Karpas-422 (cell line): ENCODE data around the gene ALB. TPM values are rescaled to one million over a fixed set of nuclear protein-coding genes. Genes with fewer than 3 reads are reported as not detected.

Experiments
- DNase-seq: peaks from one replicate; pipeline ENCODE4 v3.0.0-alpha.2; 2015
- H2AFZ ChIP-seq: fragments of 200-600 bp; sonication (generic); 2 replicates; pipeline ENCODE4 v1.6.1; 2014; ENCODE audit warnings: antibody characterized with exemption, low read length, mixed read lengths
- H3K27ac ChIP-seq: fragments of 200-600 bp; sonication (generic); 2 replicates; pipeline ENCODE4 v1.5.1; 2014; ENCODE audit warnings: mild to moderate bottlenecking, low read length, moderate library complexity
- H3K27me3 ChIP-seq: fragments of 200-600 bp; sonication (generic); 2 replicates; pipeline ENCODE4 v1.6.1; 2014; ENCODE audit warnings: low read length, mixed read lengths
- H3K36me3 ChIP-seq: fragments of 200-600 bp; sonication (generic); 2 replicates; pipeline ENCODE4 v1.6.1; 2014; ENCODE audit warnings: low read length, mixed read lengths; ENCODE audit not compliant: insufficient read depth
- H3K4me1 ChIP-seq: fragments of 200-600 bp; sonication (generic); 2 replicates; pipeline ENCODE4 v1.6.1; 2014; ENCODE audit warnings: mild to moderate bottlenecking, low read length, mixed read lengths
- H3K4me2 ChIP-seq: fragments of 200-600 bp; sonication (generic); 2 replicates; pipeline ENCODE4 v1.6.1; 2014; ENCODE audit warnings: low read length, low read depth, mild to moderate bottlenecking; ENCODE audit not compliant: poor library complexity, severe bottlenecking
- H3K4me3 ChIP-seq: fragments of 200-600 bp; sonication (generic); 2 replicates; pipeline ENCODE4 v1.5.1; 2014; ENCODE audit warnings: mild to moderate bottlenecking, antibody characterized with exemption, low read length, mixed read lengths
- H3K79me2 ChIP-seq: fragments of 200-600 bp; sonication (generic); 2 replicates; pipeline ENCODE4 v1.6.1; 2014; ENCODE audit warnings: mild to moderate bottlenecking, low read length, mixed read lengths
- H3K9ac ChIP-seq: fragments of 200-600 bp; sonication (generic); 2 replicates; pipeline ENCODE4 v1.6.0; 2014; ENCODE audit warnings: low read length
- H3K9me2 ChIP-seq: fragments of 200-600 bp; sonication (generic), shearing (Covaris generic); replicated peaks from 2 replicates; pipeline ENCODE4 v1.6.0; 2014; ENCODE audit warnings: mild to moderate bottlenecking, low read length, moderate library complexity; ENCODE audit not compliant: insufficient read depth
- H3K9me3 ChIP-seq: fragments of 300-700, 200-600 bp; sonication (generic); 2 replicates; pipeline ENCODE4 v1.6.1; 2014; ENCODE audit warnings: low read length, mixed read lengths
- H4K20me1 ChIP-seq: fragments of 200-600 bp; sonication (generic); 2 replicates; pipeline ENCODE4 v1.6.1; 2014; ENCODE audit warnings: mild to moderate bottlenecking, antibody characterized with exemption, low read length, low read depth; ENCODE audit not compliant: insufficient read depth
- total RNA-seq: library from RNA; depleted of rRNA; stranded (reverse); fragments of >200 nt; shearing (Covaris generic); gene quantifications from 2 replicates; pipeline ENCODE4 v1.2.3, GENCODE V29; 2014; ENCODE audit warnings: low replicate concordance

The ALB gene
- total RNA-seq, 1 experiment from 2014 or later, result not detected

DNA sequence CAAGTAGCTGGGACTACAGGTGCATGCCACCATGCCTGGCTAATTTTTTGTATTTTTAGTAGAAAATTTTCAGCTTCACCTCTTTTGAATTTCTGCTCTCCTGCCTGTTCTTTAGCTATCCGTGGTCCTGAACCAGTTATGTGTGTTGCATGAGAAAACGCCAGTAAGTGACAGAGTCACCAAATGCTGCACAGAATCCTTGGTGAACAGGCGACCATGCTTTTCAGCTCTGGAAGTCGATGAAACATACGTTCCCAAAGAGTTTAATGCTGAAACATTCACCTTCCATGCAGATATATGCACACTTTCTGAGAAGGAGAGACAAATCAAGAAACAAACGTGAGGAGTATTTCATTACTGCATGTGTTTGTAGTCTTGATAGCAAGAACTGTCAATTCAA is 13.9 kb downstream of the ALB start:
- no peaks in the 10 kb centered on the region for H3K9me2 ChIP-seq
- H3K4me2 ChIP-seq, result no peak overlapping the region

DNA sequence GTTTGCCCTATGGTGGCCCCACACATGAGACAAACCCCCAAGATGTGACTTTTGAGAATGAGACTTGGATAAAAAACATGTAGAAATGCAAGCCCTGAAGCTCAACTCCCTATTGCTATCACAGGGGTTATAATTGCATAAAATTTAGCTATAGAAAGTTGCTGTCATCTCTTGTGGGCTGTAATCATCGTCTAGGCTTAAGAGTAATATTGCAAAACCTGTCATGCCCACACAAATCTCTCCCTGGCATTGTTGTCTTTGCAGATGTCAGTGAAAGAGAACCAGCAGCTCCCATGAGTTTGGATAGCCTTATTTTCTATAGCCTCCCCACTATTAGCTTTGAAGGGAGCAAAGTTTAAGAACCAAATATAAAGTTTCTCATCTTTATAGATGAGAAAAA is 14.6 kb downstream of the ALB start:
- Histone ChIP-seq H3K4me2 (no peak overlapping the region), H3K9me3 (no peaks in the 10 kb centered on the region), H3K9me2 (no peaks in the 10 kb centered on the region), H3K9ac (no peak overlapping the region), H3K27ac (no peak overlapping the region), H3K4me1 (no peaks in the 10 kb centered on the region), H4K20me1 (no peaks in the 10 kb centered on the region), H2AFZ (no peak overlapping the region), H3K36me3 (no peaks in the 10 kb centered on the region), H3K27me3 (no peaks in the 10 kb centered on the region), H3K4me3 (no peak overlapping the region), H3K79me2 (no peaks in the 10 kb centered on the region)
- DNase-seq, result no peak

More for the DNA sequence above, 13.9 kb downstream of the ALB start:
- Histone ChIP-seq H3K36me3 (no peaks in the 10 kb centered on the region), H3K4me3 (no peak overlapping the region), H4K20me1 (no peaks in the 10 kb centered on the region), H3K27me3 (no peaks in the 10 kb centered on the region), H2AFZ (no peak overlapping the region), H3K9me3 (no peaks in the 10 kb centered on the region), H3K4me1 (no peaks in the 10 kb centered on the region), H3K9ac (no peak overlapping the region), H3K79me2 (no peaks in the 10 kb centered on the region), H3K27ac (no peak overlapping the region)
- DNase-seq, result no peak

DNA sequence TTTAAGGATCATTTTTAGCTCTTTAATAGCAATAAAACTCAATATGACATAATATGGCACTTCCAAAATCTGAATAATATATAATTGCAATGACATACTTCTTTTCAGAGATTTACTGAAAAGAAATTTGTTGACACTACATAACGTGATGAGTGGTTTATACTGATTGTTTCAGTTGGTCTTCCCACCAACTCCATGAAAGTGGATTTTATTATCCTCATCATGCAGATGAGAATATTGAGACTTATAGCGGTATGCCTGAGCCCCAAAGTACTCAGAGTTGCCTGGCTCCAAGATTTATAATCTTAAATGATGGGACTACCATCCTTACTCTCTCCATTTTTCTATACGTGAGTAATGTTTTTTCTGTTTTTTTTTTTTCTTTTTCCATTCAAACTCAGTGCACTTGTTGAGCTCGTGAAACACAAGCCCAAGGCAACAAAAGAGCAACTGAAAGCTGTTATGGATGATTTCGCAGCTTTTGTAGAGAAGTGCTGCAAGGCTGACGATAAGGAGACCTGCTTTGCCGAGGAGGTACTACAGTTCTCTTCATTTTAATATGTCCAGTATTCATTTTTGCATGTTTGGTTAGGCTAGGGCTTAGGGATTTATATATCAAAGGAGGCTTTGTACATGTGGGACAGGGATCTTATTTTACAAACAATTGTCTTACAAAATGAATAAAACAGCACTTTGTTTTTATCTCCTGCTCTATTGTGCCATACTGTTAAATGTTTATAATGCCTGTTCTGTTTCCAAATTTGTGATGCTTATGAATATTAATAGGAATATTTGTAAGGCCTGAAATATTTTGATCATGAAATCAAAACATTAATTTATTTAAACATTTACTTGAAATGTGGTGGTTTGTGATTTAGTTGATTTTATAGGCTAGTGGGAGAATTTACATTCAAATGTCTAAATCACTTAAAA is 15.3 kb downstream of the ALB start:
- H3K27ac ChIP-seq, result no peak overlapping the region
- H3K4me3 ChIP-seq, result no peak overlapping the region
- no peaks in the 10 kb centered on the region for H3K9me3 ChIP-seq
- no peaks in the 10 kb centered on the region for H3K4me1 ChIP-seq
- H4K20me1 ChIP-seq, result no peaks in the 10 kb centered on the region
- no peak overlapping the region for H3K4me2 ChIP-seq
- no peak for DNase-seq
- H3K36me3 ChIP-seq, result no peaks in the 10 kb centered on the region
- no peaks in the 10 kb centered on the region for H3K9me2 ChIP-seq
- H3K9ac ChIP-seq, result no peak overlapping the region
- no peaks in the 10 kb centered on the region for H3K79me2 ChIP-seq
- no peaks in the 10 kb centered on the region for H3K27me3 ChIP-seq
- H2AFZ ChIP-seq, result no peak overlapping the region

DNA sequence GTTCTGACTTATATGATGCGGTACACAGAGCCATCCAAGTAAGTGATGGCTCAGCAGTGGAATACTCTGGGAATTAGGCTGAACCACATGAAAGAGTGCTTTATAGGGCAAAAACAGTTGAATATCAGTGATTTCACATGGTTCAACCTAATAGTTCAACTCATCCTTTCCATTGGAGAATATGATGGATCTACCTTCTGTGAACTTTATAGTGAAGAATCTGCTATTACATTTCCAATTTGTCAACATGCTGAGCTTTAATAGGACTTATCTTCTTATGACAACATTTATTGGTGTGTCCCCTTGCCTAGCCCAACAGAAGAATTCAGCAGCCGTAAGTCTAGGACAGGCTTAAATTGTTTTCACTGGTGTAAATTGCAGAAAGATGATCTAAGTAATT is 16.5 kb downstream of the ALB start:
- Histone ChIP-seq H3K27ac (no peak overlapping the region), H3K9me3 (no peaks in the 10 kb centered on the region), H4K20me1 (no peaks in the 10 kb centered on the region), H3K4me3 (no peak overlapping the region), H3K9ac (no peak overlapping the region), H3K9me2 (no peaks in the 10 kb centered on the region), H3K36me3 (no peaks in the 10 kb centered on the region), H2AFZ (no peak overlapping the region), H3K4me2 (no peak overlapping the region), H3K27me3 (no peaks in the 10 kb centered on the region), H3K79me2 (no peaks in the 10 kb centered on the region), H3K4me1 (no peaks in the 10 kb centered on the region)
- DNase-seq, result no peak

DNA sequence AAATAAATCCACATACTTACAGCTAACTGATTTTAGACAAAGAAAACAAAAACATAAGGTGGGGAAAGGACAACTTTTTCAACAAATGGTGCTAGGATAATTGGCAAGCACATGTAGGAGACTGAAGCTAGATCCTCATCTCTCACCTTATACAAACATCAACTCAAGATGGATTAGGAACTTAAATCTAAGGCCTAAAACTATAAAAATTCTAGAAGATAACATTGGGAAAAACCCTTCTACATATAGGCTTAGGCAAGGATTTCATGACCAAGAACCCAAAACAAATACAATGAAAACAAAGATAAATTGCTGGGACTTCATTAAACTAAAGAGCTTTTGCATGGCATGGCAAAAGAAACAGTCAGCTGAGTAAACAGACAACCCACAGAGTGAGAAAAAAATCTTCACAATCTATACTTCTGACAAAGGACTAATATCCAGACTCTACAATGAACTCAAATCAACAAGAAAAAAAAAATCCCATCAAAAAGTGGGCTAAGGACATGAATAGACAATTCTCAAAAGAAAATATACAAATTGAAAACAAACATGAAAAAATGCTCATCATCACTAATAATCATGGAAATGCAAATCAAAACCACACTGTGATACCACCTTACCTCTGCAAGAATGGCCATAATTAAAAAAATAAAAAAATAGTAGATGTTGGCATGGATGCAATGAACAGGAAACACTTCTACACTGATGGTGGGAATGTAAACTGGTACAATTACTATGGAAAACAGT is 17.8 kb downstream of the ALB start:
- H4K20me1 ChIP-seq, result no peaks in the 10 kb centered on the region
- no peaks in the 10 kb centered on the region for H3K9me2 ChIP-seq
- no peaks in the 10 kb centered on the region for H3K79me2 ChIP-seq
- no peak overlapping the region for H3K9ac ChIP-seq
- no peaks in the 10 kb centered on the region for H3K36me3 ChIP-seq
- no peak overlapping the region for H3K4me3 ChIP-seq
- no peak overlapping the region for H3K27ac ChIP-seq
- H3K9me3 ChIP-seq, result no peaks in the 10 kb centered on the region
- no peak for DNase-seq
- H3K27me3 ChIP-seq, result no peaks in the 10 kb centered on the region
- H3K4me1 ChIP-seq, result no peaks in the 10 kb centered on the region
- no peak overlapping the region for H3K4me2 ChIP-seq
- no peak overlapping the region for H2AFZ ChIP-seq

DNA sequence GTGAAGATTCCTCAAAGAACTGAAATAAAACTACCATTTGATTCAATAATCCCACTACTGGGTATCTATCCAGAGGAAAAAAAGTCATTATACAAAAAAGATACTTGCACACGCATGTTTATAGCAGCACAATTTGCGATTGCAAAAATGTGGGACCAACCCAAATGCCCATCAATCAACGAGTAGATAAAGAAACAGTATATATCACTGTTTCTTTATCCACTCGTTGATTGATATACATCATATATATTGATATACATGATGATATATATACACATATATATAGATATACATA is 18.3 kb downstream of the ALB start:
- Histone ChIP-seq H3K4me1 (no peaks in the 10 kb centered on the region), H3K4me2 (no peak overlapping the region), H3K4me3 (no peak overlapping the region), H2AFZ (no peak overlapping the region), H3K9ac (no peak overlapping the region), H3K9me2 (no peaks in the 10 kb centered on the region), H3K79me2 (no peaks in the 10 kb centered on the region), H3K9me3 (no peaks in the 10 kb centered on the region), H3K27ac (no peak overlapping the region), H3K27me3 (no peaks in the 10 kb centered on the region), H3K36me3 (no peaks in the 10 kb centered on the region), H4K20me1 (no peaks in the 10 kb centered on the region)
- no peak for DNase-seq

DNA sequence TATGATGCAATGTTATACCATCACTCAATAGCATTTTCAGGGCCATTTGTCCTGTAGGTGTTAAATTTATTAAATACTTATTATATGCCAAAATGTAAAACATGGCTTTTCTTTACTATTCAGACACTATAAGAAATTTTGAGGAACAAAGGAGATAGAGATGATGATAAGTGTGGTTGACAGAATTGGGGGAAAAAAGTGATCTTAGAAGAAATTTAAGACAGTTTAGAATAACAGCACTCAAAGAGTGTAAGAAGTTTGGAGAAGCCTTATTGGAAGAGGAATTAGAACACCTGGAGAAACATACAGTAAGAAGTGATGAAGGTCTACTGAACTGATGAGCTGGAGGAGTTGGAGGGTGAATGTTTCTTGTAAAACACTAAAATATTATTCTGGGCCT is 19.1 kb downstream of the ALB start:
- no peaks in the 10 kb centered on the region for H4K20me1 ChIP-seq
- H3K9me3 ChIP-seq, result no peaks in the 10 kb centered on the region
- H3K9ac ChIP-seq, result no peak overlapping the region
- H3K4me1 ChIP-seq, result no peaks in the 10 kb centered on the region
- no peak for DNase-seq
- no peak overlapping the region for H2AFZ ChIP-seq
- no peak overlapping the region for H3K27ac ChIP-seq
- H3K4me2 ChIP-seq, result no peak overlapping the region
- no peaks in the 10 kb centered on the region for H3K27me3 ChIP-seq
- no peak overlapping the region for H3K4me3 ChIP-seq
- H3K79me2 ChIP-seq, result no peaks in the 10 kb centered on the region
- H3K36me3 ChIP-seq, result no peaks in the 10 kb centered on the region
- H3K9me2 ChIP-seq, result no peaks in the 10 kb centered on the region

DNA sequence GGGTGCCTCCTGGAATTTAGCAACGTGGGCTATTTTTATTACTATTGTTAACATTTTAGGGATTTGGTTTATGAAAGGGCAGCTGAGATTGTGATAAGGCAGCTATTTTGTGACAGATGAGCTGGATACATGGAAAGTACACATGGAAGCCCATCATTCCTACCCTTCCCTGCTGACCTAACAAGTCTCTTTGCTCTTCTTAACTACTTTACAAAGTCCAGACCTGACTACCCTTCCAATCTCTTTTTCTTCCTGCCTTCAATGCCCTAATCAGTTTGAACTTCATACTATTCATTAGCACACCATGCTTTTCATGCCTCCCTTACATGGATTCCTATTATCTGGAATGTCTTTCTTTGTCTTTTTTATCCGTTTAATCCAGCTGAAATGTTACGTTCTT is 22.6 kb downstream of the ALB start:
- no peaks in the 10 kb centered on the region for H3K4me1 ChIP-seq
- DNase-seq, result no peak
- no peak overlapping the region for H2AFZ ChIP-seq
- no peaks in the 10 kb centered on the region for H3K9me2 ChIP-seq
- H4K20me1 ChIP-seq, result no peaks in the 10 kb centered on the region
- no peaks in the 10 kb centered on the region for H3K36me3 ChIP-seq
- no peak overlapping the region for H3K4me3 ChIP-seq
- H3K9me3 ChIP-seq, result no peaks in the 10 kb centered on the region
- no peak overlapping the region for H3K27ac ChIP-seq
- no peak overlapping the region for H3K9ac ChIP-seq
- H3K4me2 ChIP-seq, result no peak overlapping the region
- H3K79me2 ChIP-seq, result no peaks in the 10 kb centered on the region
- no peaks in the 10 kb centered on the region for H3K27me3 ChIP-seq
